ENCODE data around the gene SMURF2.
"Not testable (repeated sequence)": the region's sequence is repeated elsewhere in the genome, so short reads cannot be mapped to it uniquely, and the experiment has no call there.

Gene SMURF2

DNA sequence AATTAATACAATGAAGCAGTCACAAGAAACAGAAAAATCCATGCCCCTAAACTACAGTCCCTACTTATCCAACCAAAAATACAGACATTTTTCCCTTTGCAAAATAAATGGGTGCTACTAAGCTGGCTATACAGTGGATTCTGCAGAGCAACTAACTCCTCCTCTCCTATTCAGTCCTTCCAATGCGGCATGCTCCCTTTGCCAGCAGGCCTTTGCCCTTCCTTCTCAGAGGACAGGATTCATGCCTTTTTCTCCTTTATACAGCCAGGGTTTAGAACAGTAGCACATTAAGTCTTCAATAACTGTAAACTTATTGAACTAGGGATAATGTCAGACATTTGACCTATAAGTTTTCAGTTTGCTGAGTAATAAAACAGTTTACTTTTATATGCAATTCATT, 70.2 kb downstream of the SMURF2 start:
- TF ChIP-seq, protein P1, sequence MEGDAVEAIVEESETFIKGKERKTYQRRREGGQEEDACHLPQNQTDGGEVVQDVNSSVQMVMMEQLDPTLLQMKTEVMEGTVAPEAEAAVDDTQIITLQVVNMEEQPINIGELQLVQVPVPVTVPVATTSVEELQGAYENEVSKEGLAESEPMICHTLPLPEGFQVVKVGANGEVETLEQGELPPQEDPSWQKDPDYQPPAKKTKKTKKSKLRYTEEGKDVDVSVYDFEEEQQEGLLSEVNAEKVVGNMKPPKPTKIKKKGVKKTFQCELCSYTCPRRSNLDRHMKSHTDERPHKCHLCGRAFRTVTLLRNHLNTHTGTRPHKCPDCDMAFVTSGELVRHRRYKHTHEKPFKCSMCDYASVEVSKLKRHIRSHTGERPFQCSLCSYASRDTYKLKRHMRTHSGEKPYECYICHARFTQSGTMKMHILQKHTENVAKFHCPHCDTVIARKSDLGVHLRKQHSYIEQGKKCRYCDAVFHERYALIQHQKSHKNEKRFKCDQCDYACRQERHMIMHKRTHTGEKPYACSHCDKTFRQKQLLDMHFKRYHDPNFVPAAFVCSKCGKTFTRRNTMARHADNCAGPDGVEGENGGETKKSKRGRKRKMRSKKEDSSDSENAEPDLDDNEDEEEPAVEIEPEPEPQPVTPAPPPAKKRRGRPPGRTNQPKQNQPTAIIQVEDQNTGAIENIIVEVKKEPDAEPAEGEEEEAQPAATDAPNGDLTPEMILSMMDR (IDR thresholded peaks at IDR 0.05; ENCODE audit: insufficient read depth, low read length, poor library complexity, severe bottlenecking), result no peak
- no peak overlapping the region for H3K4me3 ChIP-seq (replicated peaks; ENCODE audit: low read depth, low read length)
- no peaks in the 10 kb centered on the region for H3K27me3 ChIP-seq (replicated peaks; ENCODE audit: control insufficient read depth, insufficient read depth, low read length)
- no peaks in the 10 kb centered on the region for H3K36me3 ChIP-seq (ENCODE audit: control insufficient read depth, insufficient read depth, low read length)
- DNase-seq (ENCODE audit: extremely low read depth, insufficient read length), result no peak

DNA sequence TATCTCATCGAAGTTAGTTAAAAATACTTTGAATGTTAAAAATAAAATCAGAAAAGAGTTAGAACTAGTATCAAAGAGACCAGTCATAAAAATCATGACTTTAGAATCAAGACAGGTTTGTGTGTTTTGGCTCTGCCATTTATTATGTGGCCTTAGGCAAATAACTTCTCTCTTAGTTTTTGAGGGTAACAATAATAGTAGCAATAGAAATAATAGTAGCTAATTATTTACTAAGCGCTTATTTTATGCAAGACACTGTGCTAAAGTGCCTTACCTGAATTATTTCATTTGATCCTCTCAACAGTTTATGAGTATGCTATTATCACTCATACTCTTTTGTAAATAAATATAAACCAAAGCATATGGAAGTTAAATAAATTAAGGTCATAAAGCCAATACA, 77.0 kb downstream of the SMURF2 start:
- Histone ChIP-seq H3K4me3 (replicated peaks; ENCODE audit: low read depth, low read length) (no peak overlapping the region), H3K27me3 (replicated peaks; ENCODE audit: control insufficient read depth, insufficient read depth, low read length) (no peaks in the 10 kb centered on the region), H3K36me3 (ENCODE audit: control insufficient read depth, insufficient read depth, low read length) (no peaks in the 10 kb centered on the region)
- TF ChIP-seq, protein P1 (IDR thresholded peaks at IDR 0.05; ENCODE audit: insufficient read depth, low read length, poor library complexity, severe bottlenecking), result no peak
- no peak for DNase-seq (ENCODE audit: extremely low read depth, insufficient read length)

DNA sequence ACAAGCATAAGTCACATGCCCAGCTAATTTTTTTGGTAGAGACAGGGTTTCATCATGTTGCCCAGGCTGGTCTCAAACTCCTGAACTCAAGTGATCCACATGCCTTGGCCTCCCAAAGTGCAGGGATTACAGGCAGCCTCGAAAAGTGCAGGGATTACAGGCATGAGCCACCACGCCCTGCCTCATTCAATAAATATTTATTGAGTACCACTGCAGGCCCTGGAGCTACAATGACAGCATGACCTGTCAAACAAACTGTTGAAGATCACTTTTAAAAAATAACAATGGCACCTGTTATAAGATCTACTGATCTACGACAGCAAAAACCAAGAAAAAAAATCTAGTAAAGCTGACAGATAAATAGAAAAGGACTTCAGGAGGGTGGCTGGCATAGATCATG, 79.1 kb downstream of the SMURF2 start:
- Histone ChIP-seq H3K36me3 (ENCODE audit: control insufficient read depth, insufficient read depth, low read length) (no peaks in the 10 kb centered on the region), H3K27me3 (replicated peaks; ENCODE audit: control insufficient read depth, insufficient read depth, low read length) (no peaks in the 10 kb centered on the region), H3K4me3 (replicated peaks; ENCODE audit: low read depth, low read length) (no peak overlapping the region)
- DNase-seq (ENCODE audit: extremely low read depth, insufficient read length), result no peak
- TF ChIP-seq, protein P1 (IDR thresholded peaks at IDR 0.05; ENCODE audit: insufficient read depth, low read length, poor library complexity, severe bottlenecking), result no peak

DNA sequence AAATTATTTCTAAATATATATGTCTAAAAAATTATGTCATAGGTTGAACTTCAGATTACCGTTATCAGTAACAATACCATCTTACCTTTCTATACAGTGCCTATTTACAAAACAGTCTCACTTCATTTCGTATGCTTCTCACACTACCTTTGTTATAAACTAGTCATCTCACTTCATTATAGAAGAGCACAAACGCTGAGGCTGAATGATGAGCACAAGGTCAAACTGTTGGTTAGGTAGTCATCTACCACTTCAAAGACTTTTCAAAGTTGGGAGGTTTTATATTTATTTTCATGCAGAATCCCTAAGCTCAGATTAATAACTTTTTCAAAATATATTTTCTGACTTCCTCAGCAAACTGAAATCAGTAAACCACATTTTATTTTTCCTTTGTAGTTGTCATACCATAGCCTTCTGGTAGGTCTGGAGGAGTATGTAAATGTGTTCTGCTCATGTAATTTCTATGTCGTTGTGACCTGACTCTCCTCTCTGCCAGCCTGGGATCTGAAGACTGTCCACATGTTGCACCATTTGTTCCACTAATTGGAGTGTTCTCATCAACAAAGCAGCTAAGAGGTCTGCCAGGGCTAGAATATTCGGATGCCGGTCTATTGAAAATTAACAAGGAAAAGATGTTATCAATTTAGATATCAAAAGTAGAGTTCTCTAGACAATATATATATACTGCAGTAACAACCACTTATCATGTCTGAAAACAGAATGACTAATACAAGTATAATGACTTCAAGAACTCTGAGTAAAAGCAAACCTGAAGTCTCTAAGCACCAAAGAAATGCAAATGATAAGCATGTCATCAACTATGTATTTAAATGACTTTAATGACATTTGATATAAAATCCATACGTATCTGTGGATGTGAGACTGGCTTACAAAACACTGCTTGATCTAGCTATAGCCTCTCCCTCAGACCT, 81.5 kb downstream of the SMURF2 start:
- no peak for DNase-seq (ENCODE audit: extremely low read depth, insufficient read length)
- no peaks in the 10 kb centered on the region for H3K27me3 ChIP-seq (replicated peaks; ENCODE audit: control insufficient read depth, insufficient read depth, low read length)
- H3K36me3 ChIP-seq (ENCODE audit: control insufficient read depth, insufficient read depth, low read length), result no peaks in the 10 kb centered on the region
- H3K4me3 ChIP-seq (replicated peaks; ENCODE audit: low read depth, low read length), result no peak overlapping the region
- TF ChIP-seq, protein P1 (IDR thresholded peaks at IDR 0.05; ENCODE audit: insufficient read depth, low read length, poor library complexity, severe bottlenecking), result no peak

DNA sequence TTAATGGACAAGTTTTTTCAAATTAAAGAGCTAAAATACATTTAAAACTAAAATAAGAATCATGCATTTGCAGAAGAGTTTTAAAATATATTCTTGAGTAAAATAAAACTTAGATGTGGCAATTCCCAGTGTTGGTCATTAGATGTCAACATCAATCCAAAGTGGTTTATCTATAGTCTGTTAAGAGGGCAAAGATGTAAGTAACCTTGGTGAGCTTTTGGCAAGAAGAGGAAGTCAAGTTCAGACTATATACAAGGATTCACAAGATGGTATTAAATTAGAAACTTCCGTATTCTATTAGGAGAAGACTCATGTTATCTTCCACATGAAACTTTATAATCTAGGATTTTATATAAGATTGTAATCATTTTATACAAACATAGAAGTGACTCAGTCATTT, 82.2 kb downstream of the SMURF2 start:
- TF ChIP-seq, protein P1 (IDR thresholded peaks at IDR 0.05; ENCODE audit: insufficient read depth, low read length, poor library complexity, severe bottlenecking), result no peak
- no peaks in the 10 kb centered on the region for H3K27me3 ChIP-seq (replicated peaks; ENCODE audit: control insufficient read depth, insufficient read depth, low read length)
- H3K36me3 ChIP-seq (ENCODE audit: control insufficient read depth, insufficient read depth, low read length), result no peaks in the 10 kb centered on the region
- H3K4me3 ChIP-seq (replicated peaks; ENCODE audit: low read depth, low read length), result no peak overlapping the region
- no peak for DNase-seq (ENCODE audit: extremely low read depth, insufficient read length)

DNA sequence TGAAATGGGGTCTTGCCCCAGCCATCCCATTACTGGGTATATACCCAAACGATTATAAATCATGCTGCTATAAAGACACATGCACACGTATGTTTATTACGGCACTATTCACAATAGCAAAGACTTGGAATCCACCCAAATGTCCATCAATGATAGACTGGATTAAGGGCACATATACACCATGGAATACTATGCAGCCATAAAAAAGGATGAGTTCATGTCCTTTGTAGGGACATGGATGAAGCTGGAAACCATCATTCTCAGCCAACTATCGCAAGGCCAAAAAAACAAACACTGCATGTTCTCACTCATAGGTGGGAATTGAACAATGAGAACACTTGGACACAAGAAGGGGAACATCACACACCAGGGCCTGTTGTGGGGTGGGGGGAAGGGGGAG, 85.1 kb downstream of the SMURF2 start:
- H3K4me3 ChIP-seq (replicated peaks; ENCODE audit: low read depth, low read length); H3K36me3 ChIP-seq (ENCODE audit: control insufficient read depth, insufficient read depth, low read length); DNase-seq (ENCODE audit: extremely low read depth, insufficient read length); H3K27me3 ChIP-seq (replicated peaks; ENCODE audit: control insufficient read depth, insufficient read depth, low read length): not testable (repeated sequence)
